ENCODE measurements around the gene ATG2B.

Gene ATG2B

GRCh38 chr14:96279564-96279963 lies 83.6 kb downstream of the ATG2B start:
- Histone ChIP-seq H2BK12ac (ENCODE audit: low read length) (no peak overlapping the region), H3K9me3 (replicated peaks in 1 of 2; ENCODE audit: control insufficient read depth in 2 of 2, insufficient read depth in 1 of 2, low read depth in 1 of 2, low read length in 2 of 2) (peaks cover 3 to 12% of the 10 kb centered on the region in 2 donors), H3K23ac (ENCODE audit: low read depth, low read length, poor library complexity) (no peak overlapping the region), H2AK5ac (ENCODE audit: low read depth, low read length) (no peak overlapping the region), H3K14ac (ENCODE audit: low read length) (no peak overlapping the region), H3K4me2 (ENCODE audit: insufficient read depth, low read length, poor library complexity, severe bottlenecking) (no peak overlapping the region), H2BK120ac (ENCODE audit: low read depth, low read length) (no peak overlapping the region), H3K4ac (ENCODE audit: low read length) (no peak overlapping the region), H3K9ac (ENCODE audit: low read depth, low read length, poor library complexity) (no peak overlapping the region), H3K27ac (replicated peaks; ENCODE audit: low read length) (no peak overlapping the region), H4K91ac (ENCODE audit: low read depth, low read length, poor library complexity) (no peak overlapping the region), H2BK5ac (ENCODE audit: low read length) (no peak overlapping the region), H3K36me3 (replicated peaks in 1 of 2; ENCODE audit: control insufficient read depth in 2 of 2, insufficient read depth in 2 of 2, low read length in 2 of 2) (peaks cover 5 to 8% of the 10 kb centered on the region in 2 donors), H3K79me1 (ENCODE audit: low read depth, low read length) (no peaks in the 10 kb centered on the region), H4K8ac (ENCODE audit: low read depth, low read length) (no peak overlapping the region), H2BK15ac (ENCODE audit: low read length) (no peak overlapping the region), H3K4me3 (ENCODE audit: low read length in 2 of 2) (no peak overlapping the region), H3K18ac (ENCODE audit: low read length) (no peak overlapping the region), H2AFZ (ENCODE audit: low read length) (no peak overlapping the region), H3K4me1 (ENCODE audit: control insufficient read depth in 2 of 2, insufficient read depth in 1 of 2, low read depth in 1 of 2, low read length in 2 of 2) (peaks cover 6 to 22% of the 10 kb centered on the region in 2 donors), H3K27me3 (ENCODE audit: control insufficient read depth in 3 of 3, insufficient read depth in 3 of 3, low read depth in 1 of 3, low read length in 3 of 3) (peaks cover 0 to 3% (median 0%) of the 10 kb centered on the region in 3 experiments)
- no peak for DNase-seq (ENCODE audit: low spot score)
- whole genome bisulfite sequencing, 2 donors (ENCODE audit: extremely low coverage in 2 of 2, insufficient read length in 2 of 2, insufficient replicate concordance in 1 of 2), result no CpG with 5 or more reads among the region's 8 CpGs

GRCh38 chr14:96277890-96278289 lies 85.3 kb downstream of the ATG2B start:
- H4K8ac ChIP-seq (ENCODE audit: low read depth, low read length), result peak overlapping the region; percentile 49
- no peaks in the 10 kb centered on the region for H3K36me3 ChIP-seq (replicated peaks in 1 of 2; ENCODE audit: control insufficient read depth in 2 of 2, insufficient read depth in 2 of 2, low read length in 2 of 2)
- no peak overlapping the region for H3K18ac ChIP-seq (ENCODE audit: low read length)
- WGBS, 2 donors (ENCODE audit: extremely low coverage in 2 of 2, insufficient read length in 2 of 2, insufficient replicate concordance in 1 of 2), result no CpG with 5 or more reads among the region's 1 CpG
- no peak overlapping the region for H3K4ac ChIP-seq (ENCODE audit: low read length)
- H3K4me1 ChIP-seq (ENCODE audit: control insufficient read depth in 2 of 2, insufficient read depth in 1 of 2, low read depth in 1 of 2, low read length in 2 of 2), result peaks cover 3 to 16% of the 10 kb centered on the region in 2 donors
- H2AFZ ChIP-seq (ENCODE audit: low read length), result no peak overlapping the region
- no peak overlapping the region for H3K14ac ChIP-seq (ENCODE audit: low read length)
- H3K9ac ChIP-seq (ENCODE audit: low read depth, low read length, poor library complexity), result no peak overlapping the region
- H4K91ac ChIP-seq (ENCODE audit: low read depth, low read length, poor library complexity), result no peak overlapping the region
- no peak overlapping the region for H3K4me2 ChIP-seq (ENCODE audit: insufficient read depth, low read length, poor library complexity, severe bottlenecking)
- peaks cover 3 to 15% of the 10 kb centered on the region in 2 donors for H3K9me3 ChIP-seq (replicated peaks in 1 of 2; ENCODE audit: control insufficient read depth in 2 of 2, insufficient read depth in 1 of 2, low read depth in 1 of 2, low read length in 2 of 2)
- no peak overlapping the region for H2BK12ac ChIP-seq (ENCODE audit: low read length)
- H2AK5ac ChIP-seq (ENCODE audit: low read depth, low read length), result no peak overlapping the region
- no peak overlapping the region for H3K27ac ChIP-seq (replicated peaks; ENCODE audit: low read length)
- no peak overlapping the region for H2BK15ac ChIP-seq (ENCODE audit: low read length)
- no peak overlapping the region for H2BK120ac ChIP-seq (ENCODE audit: low read depth, low read length)
- no peak for DNase-seq (ENCODE audit: low spot score)
- H3K23ac ChIP-seq (ENCODE audit: low read depth, low read length, poor library complexity), result no peak overlapping the region
- peaks cover 0 to 4% (median 0%) of the 10 kb centered on the region in 3 experiments for H3K27me3 ChIP-seq (ENCODE audit: control insufficient read depth in 3 of 3, insufficient read depth in 3 of 3, low read depth in 1 of 3, low read length in 3 of 3)
- H3K4me3 ChIP-seq (ENCODE audit: low read length in 2 of 2), result peak overlapping the region in 1 of 2 donors; percentile 7
- no peak overlapping the region for H2BK5ac ChIP-seq (ENCODE audit: low read length)
- H3K79me1 ChIP-seq (ENCODE audit: low read depth, low read length), result no peaks in the 10 kb centered on the region

- Histone ChIP-seq H2BK12ac (ENCODE audit: low read length) (no peak overlapping the region), H3K4ac (ENCODE audit: low read length) (no peak overlapping the region), H3K27ac (replicated peaks; ENCODE audit: low read length) (no peak overlapping the region), H4K91ac (ENCODE audit: low read depth, low read length, poor library complexity) (no peak overlapping the region), H4K8ac (ENCODE audit: low read depth, low read length) (no peak overlapping the region), H2AK5ac (ENCODE audit: low read depth, low read length) (no peak overlapping the region), H2AFZ (ENCODE audit: low read length) (peak overlapping the region; percentile 10), H3K27me3 (ENCODE audit: control insufficient read depth in 3 of 3, insufficient read depth in 3 of 3, low read depth in 1 of 3, low read length in 3 of 3) (peaks cover 0 to 4% (median 0%) of the 10 kb centered on the region in 3 experiments), H2BK15ac (ENCODE audit: low read length) (no peak overlapping the region), H3K9ac (ENCODE audit: low read depth, low read length, poor library complexity) (no peak overlapping the region), H3K79me1 (ENCODE audit: low read depth, low read length) (no peaks in the 10 kb centered on the region), H3K4me2 (ENCODE audit: insufficient read depth, low read length, poor library complexity, severe bottlenecking) (no peak overlapping the region), H2BK5ac (ENCODE audit: low read length) (no peak overlapping the region), H3K18ac (ENCODE audit: low read length) (no peak overlapping the region), H3K14ac (ENCODE audit: low read length) (no peak overlapping the region), H2BK120ac (ENCODE audit: low read depth, low read length) (no peak overlapping the region), H3K9me3 (replicated peaks in 1 of 2; ENCODE audit: control insufficient read depth in 2 of 2, insufficient read depth in 1 of 2, low read depth in 1 of 2, low read length in 2 of 2) (peaks cover 3 to 15% of the 10 kb centered on the region in 2 donors), H3K4me3 (ENCODE audit: low read length in 2 of 2) (no peak overlapping the region), H3K23ac (ENCODE audit: low read depth, low read length, poor library complexity) (no peak overlapping the region), H3K36me3 (replicated peaks in 1 of 2; ENCODE audit: control insufficient read depth in 2 of 2, insufficient read depth in 2 of 2, low read length in 2 of 2) (no peaks in the 10 kb centered on the region), H3K4me1 (ENCODE audit: control insufficient read depth in 2 of 2, insufficient read depth in 1 of 2, low read depth in 1 of 2, low read length in 2 of 2) (peaks cover 0 to 2% of the 10 kb centered on the region in 2 donors)
- no CpG with 5 or more reads among the region's 17 CpGs for WGBS, 2 donors (ENCODE audit: extremely low coverage in 2 of 2, insufficient read length in 2 of 2, insufficient replicate concordance in 1 of 2)
- DNase-seq (ENCODE audit: low spot score), result peak; percentile 68
Measured at GRCh38 chr14:96275177-96276112, 87.7 kb downstream of the ATG2B start.

- no peak overlapping the region for H4K91ac ChIP-seq (ENCODE audit: low read depth, low read length, poor library complexity)
- H3K79me1 ChIP-seq (ENCODE audit: low read depth, low read length), result no peaks in the 10 kb centered on the region
- no peak overlapping the region for H3K14ac ChIP-seq (ENCODE audit: low read length)
- no peak overlapping the region for H2BK12ac ChIP-seq (ENCODE audit: low read length)
- WGBS, 2 donors (ENCODE audit: extremely low coverage in 2 of 2, insufficient read length in 2 of 2, insufficient replicate concordance in 1 of 2), result no CpG with 5 or more reads among the region's 6 CpGs
- peaks cover 0 to 2% of the 10 kb centered on the region in 2 donors for H3K4me1 ChIP-seq (ENCODE audit: control insufficient read depth in 2 of 2, insufficient read depth in 1 of 2, low read depth in 1 of 2, low read length in 2 of 2)
- H2BK120ac ChIP-seq (ENCODE audit: low read depth, low read length), result no peak overlapping the region
- no peak overlapping the region for H3K23ac ChIP-seq (ENCODE audit: low read depth, low read length, poor library complexity)
- no peak overlapping the region for H3K9ac ChIP-seq (ENCODE audit: low read depth, low read length, poor library complexity)
- no peak for DNase-seq (ENCODE audit: low spot score)
- no peak overlapping the region for H3K4me3 ChIP-seq (ENCODE audit: low read length in 2 of 2)
- no peak overlapping the region for H3K4ac ChIP-seq (ENCODE audit: low read length)
- H2AFZ ChIP-seq (ENCODE audit: low read length), result no peak overlapping the region
- no peak overlapping the region for H2BK15ac ChIP-seq (ENCODE audit: low read length)
- peaks cover 0 to 4% (median 0%) of the 10 kb centered on the region in 3 experiments for H3K27me3 ChIP-seq (ENCODE audit: control insufficient read depth in 3 of 3, insufficient read depth in 3 of 3, low read depth in 1 of 3, low read length in 3 of 3)
- H4K8ac ChIP-seq (ENCODE audit: low read depth, low read length), result no peak overlapping the region
- no peak overlapping the region for H3K27ac ChIP-seq (replicated peaks; ENCODE audit: low read length)
- H3K9me3 ChIP-seq (replicated peaks in 1 of 2; ENCODE audit: control insufficient read depth in 2 of 2, insufficient read depth in 1 of 2, low read depth in 1 of 2, low read length in 2 of 2), result peaks cover 3 to 15% of the 10 kb centered on the region in 2 donors
- H3K4me2 ChIP-seq (ENCODE audit: insufficient read depth, low read length, poor library complexity, severe bottlenecking), result no peak overlapping the region
- no peak overlapping the region for H2BK5ac ChIP-seq (ENCODE audit: low read length)
- H2AK5ac ChIP-seq (ENCODE audit: low read depth, low read length), result no peak overlapping the region
- no peak overlapping the region for H3K18ac ChIP-seq (ENCODE audit: low read length)
- H3K36me3 ChIP-seq (replicated peaks in 1 of 2; ENCODE audit: control insufficient read depth in 2 of 2, insufficient read depth in 2 of 2, low read length in 2 of 2), result no peaks in the 10 kb centered on the region
Measured at GRCh38 chr14:96274543-96274942, 88.6 kb downstream of the ATG2B start.

All from neuronal stem cell (in vitro differentiated cells).